ENCODE results near the gene MGMT.

DNA sequence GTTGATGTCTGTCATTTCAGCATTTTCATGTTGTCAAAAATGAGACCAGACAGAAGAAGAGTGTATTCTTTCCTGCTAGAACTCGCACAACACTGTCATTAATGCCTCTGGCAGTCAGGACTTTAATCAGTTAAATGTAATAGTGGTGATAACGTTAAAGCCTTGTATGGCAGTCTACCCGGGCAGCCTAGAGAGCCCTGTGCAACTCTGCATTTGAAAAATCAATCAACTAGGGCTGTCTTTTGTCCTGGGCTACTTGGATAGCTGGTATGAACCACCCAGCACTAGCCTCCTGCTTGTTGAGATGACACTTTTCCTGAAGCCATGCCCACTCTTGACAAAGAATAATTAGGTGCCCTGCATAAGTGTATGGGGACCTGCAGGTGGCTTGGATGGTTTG is 19.8 kb downstream of the MGMT start:
- no peak for TF ChIP-seq RAD21 (conservative IDR thresholded peaks at IDR 0.05)
- TF ChIP-seq, protein P1, sequence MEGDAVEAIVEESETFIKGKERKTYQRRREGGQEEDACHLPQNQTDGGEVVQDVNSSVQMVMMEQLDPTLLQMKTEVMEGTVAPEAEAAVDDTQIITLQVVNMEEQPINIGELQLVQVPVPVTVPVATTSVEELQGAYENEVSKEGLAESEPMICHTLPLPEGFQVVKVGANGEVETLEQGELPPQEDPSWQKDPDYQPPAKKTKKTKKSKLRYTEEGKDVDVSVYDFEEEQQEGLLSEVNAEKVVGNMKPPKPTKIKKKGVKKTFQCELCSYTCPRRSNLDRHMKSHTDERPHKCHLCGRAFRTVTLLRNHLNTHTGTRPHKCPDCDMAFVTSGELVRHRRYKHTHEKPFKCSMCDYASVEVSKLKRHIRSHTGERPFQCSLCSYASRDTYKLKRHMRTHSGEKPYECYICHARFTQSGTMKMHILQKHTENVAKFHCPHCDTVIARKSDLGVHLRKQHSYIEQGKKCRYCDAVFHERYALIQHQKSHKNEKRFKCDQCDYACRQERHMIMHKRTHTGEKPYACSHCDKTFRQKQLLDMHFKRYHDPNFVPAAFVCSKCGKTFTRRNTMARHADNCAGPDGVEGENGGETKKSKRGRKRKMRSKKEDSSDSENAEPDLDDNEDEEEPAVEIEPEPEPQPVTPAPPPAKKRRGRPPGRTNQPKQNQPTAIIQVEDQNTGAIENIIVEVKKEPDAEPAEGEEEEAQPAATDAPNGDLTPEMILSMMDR (IDR thresholded peaks at IDR 0.05; ENCODE audit: poor library complexity, severe bottlenecking) = no peak

Measured in neural cell (in vitro differentiated cells).